ENCODE measurements around the gene ACOT12.
A peak's percentile ranks its signal among the peaks of the same experiment; 100 is the strongest.
"Not testable (repeated sequence)": the region's sequence is repeated elsewhere in the genome, so short reads cannot be mapped to it uniquely, and the experiment has no call there.

The ACOT12 gene

DNA sequence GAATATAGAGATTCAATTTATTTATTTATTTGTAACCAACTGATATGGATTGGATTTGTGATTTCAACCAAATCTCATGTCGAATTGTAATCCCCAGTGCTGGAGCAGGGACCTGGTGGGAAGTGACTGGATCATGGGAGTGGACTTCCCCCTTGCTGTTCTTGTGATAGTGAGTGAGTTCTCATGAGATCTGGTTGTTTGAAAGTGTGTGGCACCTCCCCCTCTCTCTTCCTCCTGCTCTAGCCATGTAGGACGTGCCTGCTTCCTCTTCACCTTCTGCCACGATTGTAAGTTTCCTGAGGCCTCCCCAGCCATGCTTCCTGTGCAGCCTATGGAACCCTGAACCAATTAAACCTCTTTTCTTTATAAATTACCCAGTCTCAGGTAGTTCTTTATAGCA, 55.7 kb downstream of the ACOT12 start:
- not testable (repeated sequence) for DNase-seq (ENCODE audit: low read depth)

DNA sequence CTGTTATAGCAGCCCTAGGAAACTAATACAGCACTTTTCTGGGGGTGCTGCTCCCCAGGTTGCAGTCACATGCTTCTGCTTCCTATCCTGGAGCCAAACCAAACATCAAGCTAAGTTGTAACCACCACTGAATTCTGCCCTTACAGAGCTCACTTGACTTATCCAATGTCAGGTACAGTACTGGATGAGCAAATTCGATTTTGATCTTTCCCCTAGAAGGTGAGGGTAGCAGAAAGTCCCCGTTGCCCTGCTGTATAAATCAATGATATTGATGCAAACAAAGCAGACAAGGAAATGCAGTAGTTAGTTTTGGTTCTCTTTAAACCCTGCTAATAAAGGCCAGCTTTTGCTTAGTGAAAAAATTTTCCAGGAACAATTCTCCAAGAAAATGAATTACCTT, 56.1 kb downstream of the ACOT12 start:
- DNase-seq (ENCODE audit: low read depth): no peak

DNA sequence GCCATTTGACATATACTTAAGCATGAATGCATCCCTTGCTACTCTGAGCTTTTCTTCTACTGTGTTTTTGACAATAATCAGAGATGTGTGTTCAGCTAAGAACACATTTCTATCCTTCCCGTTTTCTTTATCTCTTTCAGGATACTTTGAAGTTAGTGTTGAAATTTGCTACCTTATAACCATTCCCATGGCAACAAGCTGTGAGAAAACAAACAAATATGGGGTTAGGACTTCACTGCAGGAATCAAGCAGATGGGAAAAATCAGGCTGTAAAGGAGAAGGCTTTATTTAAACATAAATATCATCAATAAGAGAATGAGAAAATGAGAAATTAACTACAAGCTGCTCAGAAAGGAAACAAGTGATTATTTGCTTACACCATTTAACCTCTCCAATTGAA, 57.4 kb downstream of the ACOT12 start:
- DNase-seq (ENCODE audit: low read depth): no peak

DNA sequence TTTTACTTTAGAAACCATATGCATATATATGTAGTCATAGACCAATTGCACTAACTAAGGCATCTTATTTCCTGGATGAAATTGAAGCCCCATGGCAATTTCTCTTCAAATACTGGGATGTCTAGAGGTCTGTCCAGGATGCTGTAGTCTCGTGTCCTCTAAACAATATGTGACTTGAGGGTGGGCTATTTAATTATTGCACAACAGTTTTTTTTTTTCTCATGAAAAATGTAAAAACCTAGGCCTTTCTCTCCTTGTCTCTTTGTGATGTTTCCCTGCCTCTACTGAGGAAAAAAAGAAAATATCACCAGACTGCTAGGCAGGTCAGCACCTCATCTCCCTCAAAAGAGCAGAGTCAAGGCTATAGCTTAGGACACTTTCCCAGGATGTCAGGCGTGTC, 58.0 kb downstream of the ACOT12 start:
- DNase-seq (ENCODE audit: low read depth): no peak

DNA sequence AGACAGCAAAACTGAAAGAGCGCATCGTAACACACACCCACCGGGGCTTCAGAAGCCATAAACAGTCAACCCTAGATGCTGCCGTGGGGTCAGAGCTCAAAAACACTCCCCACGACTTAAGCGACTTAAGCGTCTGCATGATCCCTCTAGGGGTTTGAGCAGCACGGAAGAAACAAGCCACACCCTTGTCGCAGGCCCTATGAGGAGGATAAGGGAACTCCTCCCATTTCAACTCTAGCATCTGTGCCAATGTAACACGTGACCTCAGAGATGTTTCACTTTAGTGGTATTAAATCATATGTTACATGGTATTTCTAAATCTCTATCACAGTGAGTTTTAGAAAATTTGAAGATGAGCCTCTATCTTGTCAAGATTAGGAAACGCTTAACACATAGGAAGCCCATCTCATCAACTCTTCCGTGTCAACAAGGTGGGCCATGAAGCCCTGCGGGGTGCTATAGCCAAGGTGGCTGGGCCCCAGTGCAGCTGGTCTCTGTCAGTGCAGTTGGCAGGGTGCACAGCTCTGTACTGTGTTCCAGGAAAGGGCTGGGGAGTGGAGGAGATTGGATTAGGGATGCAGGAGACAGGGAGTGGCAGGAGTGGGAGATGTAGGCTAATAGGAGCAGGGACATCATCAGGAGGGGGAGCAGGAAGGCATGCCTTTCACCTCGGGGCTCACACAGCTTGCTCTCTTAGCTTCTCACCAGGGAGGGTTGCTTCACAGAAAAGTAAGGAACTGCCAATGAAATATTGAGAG, 59.5 kb downstream of the ACOT12 start:
- no peak for DNase-seq (ENCODE audit: low read depth)

DNA sequence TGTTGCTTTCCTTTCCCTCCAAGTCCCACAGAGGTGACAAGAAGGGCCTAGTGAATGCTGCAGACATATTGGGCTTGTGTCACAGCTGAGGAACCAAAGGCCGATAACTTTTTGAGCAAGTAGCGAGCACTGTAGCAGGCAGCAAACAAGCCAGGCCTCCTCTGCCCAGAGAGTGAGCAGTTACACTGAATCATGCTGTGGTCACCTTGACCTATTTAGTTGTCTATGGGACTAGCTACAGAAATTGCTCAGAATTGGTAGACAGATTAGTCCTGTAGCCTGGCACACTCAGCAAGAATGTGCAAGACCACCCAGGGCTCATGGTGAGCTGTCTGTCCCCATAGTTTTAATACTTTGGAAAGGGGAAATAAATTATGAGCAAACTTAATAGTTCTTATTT, 67.4 kb downstream of the ACOT12 start:
- DNase-seq (ENCODE audit: low read depth): no peak

DNA sequence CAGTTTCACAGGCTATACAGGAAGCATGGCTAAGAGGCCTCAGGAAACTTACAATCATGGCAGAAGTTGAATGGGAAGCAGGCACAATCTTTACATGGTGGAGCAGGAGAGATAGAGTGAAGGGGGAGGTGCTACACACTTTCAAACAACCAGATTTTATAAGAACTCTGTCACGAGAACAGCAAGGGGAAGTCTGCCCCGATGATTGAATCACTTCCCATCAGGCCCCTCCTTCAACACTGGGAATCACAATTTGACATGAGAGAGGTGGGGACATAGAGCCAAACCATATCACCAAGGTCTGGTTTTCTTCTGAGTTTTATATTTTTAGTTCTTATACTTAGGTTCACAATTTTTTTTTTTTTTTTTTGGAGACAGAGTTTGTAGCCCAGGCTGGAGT, 76.4 kb downstream of the ACOT12 start:
- DNase-seq (ENCODE audit: low read depth): no peak

DNA sequence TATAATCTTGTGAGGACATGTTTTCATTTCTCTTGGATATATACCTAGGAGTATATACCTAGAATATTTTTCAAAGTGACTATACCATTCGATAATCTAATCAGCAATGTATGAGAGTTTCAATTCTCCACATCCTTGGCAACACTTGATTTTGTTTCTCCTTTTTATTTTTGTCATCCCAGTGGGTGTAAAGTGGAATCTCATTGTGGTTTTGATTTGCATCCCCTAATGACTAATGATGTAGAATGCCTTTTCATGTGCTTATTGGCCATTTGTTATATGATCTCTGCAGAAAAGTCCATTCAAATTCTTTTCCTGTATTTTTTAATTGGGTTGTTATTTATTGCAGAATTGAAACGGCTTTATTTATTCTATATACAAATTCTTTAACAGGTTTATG, 77.4 kb downstream of the ACOT12 start:
- no peak for DNase-seq (ENCODE audit: low read depth)

DNA sequence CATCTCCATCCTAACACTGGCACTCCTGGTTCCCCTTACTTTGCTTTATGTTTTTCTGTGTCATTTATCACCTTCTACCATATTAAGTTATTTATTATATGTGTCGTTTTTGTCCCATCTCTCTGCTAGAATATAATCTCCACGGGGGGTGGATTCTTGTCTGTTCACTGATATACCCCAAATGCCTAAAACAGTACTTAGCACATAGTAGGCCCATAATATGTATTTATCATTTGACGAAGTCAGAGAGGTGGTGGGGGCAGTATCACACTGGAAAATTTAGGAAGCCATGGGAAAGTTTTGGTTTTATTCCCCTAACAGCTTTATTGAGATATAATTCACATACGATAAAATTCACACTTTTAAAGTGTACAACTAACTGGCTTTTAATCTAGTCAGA, 78.1 kb downstream of the ACOT12 start:
- no peak for DNase-seq (ENCODE audit: low read depth)

DNA sequence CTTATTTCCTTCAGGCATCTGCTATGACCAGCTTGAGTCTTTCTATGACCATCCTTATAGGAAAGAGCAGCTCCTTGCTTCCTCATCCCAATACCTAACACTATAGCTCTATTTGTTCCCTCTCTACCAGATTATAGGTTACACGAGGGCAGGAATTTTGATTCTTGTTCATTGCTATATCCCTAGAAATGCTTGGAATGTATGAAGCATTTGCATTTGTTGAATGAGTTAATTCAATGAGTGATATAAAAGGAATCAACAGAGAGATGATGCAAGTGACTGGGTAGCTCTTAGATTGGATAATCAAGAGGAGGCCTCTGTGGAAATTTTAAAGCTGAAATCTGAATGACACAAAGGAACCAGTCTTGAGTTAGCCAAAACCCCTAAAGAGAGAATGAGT, 78.6 kb downstream of the ACOT12 start:
- DNase-seq (ENCODE audit: low read depth): no peak

DNA sequence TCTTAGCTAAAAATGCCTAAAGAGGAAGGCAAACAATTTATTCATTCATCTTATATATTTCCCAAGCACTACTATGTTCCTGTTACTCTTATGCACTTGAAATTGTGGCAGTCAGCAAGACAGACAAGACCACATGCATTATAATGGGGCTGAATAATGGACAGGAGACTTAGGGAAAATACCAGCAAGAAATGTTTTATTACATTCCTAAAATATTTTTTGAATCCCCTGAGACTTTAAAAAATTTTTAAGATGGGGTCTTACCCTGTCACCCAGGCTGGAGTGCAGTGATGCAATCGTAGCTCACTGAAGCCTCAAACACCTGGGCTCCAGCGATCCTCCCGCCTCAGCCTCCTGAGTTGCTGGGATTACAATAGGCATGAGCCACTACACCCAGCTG, 79.4 kb downstream of the ACOT12 start:
- no peak for DNase-seq (ENCODE audit: low read depth)

DNA sequence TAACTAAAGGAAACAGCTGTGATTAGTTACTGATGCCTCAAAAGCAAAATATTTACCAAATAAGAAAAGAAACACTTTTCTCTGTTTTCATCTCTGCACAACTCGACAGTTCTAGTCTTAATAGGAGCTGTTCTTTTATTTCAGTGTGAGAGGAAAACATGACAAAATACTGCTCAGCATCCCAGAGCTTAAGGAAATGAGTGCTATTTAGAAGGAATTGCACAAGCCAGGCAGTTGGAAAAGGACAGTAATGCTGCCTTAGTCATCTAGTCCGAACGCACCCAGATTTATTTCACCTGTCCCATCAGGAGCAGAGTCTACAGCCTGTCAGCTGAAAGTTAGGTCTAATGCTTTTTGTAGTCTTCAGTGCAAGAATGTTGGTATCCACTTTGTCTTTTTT, 80.2 kb downstream of the ACOT12 start:
- no peak for DNase-seq (ENCODE audit: low read depth)

DNA sequence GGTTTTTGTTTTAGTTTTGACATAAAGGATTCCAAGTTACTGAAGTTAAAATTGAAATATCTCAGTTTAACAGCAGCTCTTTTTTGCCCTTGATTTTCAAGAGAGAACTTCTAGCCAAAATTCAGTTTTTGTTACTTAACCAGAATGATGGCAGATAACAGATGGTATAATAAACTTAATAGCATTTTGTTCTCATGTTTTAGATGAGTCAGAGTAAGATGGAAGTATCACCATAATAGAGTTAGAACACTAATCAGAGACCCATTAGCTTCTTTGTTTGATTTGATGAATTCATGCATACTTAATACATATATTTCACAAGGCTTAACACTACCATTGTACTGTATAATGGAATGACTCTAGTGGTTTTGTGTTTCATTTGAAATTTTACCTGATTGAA, 80.7 kb downstream of the ACOT12 start:
- no peak for DNase-seq (ENCODE audit: low read depth)

DNA sequence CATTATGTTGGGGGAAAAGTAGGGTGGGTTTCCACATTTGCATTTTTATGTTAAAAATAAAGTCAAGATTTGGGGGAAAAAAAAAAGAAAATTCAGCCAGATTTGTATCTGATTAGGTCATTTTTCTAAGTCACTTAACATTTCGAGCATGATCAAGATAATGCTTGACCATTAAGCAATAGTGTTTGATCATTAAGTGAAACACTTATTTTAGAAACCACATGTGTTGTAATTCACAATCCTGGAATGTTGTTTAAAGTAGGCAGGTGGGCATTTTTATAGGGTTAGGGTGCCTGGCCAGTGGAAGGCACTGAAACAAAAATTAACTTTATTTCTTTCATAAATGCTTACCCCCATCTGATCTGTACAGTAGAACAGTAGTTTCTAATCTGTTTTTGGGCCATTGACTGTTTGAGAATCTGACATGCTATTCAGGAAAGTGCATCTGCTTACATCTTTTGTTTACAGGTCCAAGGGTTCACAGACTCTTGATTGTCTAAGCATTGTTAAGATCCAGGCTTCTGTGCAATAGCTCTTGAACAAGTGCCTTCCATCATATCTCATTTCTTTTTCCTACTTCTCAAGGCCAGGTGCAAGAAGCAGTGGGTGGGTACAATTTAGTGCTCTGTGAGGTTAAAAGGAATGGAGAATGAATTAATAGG, 83.4 kb downstream of the ACOT12 start:
- no peak for DNase-seq (ENCODE audit: low read depth)

DNA sequence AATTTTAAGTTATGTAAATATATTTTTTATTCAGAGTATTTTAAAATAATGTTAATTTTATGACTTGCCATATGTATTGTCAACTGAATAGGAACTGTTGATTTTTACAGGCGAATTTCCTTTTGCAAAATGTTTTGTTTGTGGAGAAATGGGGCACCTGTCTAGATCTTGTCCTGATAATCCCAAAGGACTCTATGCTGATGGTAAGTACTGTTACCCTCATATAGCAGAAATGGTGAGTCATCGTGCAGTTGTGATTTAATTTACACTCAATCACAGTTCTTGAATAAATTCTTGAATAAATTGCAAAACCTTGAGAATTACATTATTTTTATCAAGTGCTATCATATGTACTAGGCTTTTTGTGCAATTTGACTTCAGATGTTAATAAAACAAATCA, 85.1 kb downstream of the ACOT12 start:
- no peak for DNase-seq (ENCODE audit: low read depth)

DNA sequence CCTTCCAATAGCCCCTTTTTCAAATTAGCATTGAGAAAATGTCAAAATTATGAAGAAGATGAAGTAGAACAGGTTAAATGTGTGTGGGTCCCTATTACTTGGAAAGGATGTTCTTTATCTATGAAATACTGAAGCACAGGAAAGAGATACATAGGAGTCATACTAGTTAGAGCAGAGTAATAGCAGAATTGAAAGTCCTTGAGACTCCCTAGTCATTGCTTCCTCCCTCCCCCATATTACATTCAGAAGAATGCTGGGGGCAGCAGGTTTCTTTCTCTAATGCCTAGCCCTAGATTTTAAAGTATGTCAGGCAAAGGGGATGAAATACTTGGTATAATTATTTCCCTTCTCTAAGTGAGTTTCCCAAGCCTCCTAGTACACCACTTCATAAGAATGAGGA, 88.1 kb downstream of the ACOT12 start:
- DNase-seq (ENCODE audit: low read depth): no peak

DNA sequence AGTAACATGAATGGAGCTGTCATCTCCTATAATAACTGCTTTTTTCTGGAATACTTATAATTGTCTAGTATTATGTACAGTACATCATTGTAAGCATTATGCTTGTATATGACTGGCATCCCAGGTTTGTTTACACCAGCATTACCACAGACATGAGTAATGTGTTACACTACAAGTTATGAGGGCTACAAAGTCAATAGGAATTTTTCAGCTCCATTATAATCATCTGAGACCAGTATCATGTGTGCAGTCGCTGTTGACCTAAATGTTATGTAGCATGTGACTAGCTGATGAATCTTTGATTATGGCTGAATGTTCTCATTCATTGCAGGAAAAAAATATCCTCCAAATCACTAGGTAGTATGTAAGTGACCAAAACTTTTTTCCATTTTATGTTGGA, 90.4 kb downstream of the ACOT12 start:
- DNase-seq (ENCODE audit: low read depth): no peak

DNA sequence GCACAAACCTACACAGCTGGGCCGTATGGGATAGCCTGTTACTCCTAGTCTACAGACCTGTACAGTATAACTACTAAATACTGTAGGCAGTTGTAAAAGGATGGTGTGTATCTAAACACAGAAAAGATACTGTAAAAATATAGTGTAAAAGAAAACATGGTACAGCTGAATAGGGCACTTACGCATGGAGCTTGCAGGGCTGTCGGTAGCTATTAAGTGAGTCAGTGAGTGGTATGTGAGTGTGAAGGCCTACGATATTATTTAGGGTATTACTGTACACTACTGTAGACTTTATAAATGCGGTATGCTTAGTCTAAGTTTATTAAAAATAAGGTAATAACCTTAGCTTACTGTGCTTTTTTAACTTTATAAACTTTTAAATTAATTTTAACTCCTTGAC, 91.3 kb downstream of the ACOT12 start:
- no peak for DNase-seq (ENCODE audit: low read depth)

DNA sequence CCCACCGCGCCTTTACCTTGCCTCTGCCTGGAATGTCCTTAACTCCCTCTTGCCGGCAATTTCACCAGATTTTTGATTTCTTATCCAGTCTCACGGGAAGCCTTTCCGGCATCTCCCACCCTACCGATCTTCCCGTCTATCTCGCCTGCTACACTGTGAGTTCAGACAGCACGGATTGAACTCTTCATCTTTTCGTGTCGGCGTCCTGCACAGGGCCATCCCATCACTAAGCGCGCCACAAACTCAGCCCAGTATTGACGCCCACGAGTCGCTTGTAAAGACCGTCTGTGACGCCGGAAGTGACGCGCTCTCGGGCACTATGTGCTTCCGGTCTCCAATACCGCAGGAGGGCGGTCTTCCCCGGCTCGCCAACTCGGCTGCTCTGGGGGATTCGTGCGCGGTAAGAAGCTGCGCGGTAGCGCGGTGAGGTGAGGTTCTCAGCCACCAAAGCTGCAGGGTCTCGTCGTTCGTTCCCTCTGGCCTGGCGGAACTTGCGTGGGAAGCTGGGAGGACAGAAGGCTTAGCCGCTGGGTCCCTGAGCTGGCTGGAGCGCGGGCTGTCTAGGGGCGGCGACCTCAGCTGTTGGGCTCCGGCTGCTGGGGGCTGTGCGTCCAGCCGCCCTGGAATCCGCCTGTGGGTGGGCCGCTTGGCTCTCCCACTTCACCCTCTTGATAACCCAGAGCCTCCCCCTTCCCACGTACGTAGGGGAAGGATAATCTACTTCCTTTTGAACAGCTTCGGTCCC, 92.5 kb downstream of the ACOT12 start, which contains the start of gene ZCCHC9:
TSS of gene ZCCHC9 (plus strand) at position 317 of the 745 bp plus-strand sequence. CDS start 3,171 bp downstream, outside the sequence.
- DNase-seq (ENCODE audit: low read depth): peak; percentile 84

DNA sequence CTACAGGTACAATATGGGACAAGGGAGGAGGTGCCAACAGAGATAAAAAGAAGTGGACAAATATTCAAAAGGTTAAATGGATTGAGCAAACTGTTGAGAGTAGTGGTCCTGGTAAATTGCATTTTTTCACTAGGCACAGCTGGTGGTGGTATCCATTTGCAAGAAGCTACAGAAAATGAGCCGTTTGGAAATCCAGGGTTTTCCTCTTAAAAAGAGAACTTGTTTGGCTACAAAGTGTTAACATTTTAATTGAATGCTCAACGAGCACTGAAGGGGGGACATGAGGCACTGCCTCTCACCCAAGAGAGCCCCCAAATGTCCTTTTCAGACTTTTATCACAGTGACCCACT, 93.0 kb downstream of the ACOT12 start:
- no peak for DNase-seq (ENCODE audit: low read depth)

DNA sequence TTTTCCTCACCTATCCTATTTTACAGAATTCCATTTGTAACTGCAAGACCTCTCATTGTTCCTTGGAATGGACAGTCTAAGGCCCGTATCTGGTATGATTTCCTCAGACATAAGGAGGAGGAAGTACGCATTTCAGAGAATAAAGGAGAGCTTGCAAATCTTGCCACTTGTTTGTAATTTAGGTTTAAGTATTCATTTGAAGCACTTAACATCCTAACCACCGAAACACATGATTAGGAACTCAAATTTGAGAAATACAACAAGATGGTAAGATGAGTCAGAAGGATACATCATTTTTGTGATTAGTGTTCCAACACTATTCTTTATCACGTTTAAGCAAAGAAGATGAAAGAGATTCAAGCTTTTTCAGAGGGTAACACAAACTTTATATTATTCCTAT, 96.4 kb downstream of the ACOT12 start:
- DNase-seq (ENCODE audit: low read depth): no peak

DNA sequence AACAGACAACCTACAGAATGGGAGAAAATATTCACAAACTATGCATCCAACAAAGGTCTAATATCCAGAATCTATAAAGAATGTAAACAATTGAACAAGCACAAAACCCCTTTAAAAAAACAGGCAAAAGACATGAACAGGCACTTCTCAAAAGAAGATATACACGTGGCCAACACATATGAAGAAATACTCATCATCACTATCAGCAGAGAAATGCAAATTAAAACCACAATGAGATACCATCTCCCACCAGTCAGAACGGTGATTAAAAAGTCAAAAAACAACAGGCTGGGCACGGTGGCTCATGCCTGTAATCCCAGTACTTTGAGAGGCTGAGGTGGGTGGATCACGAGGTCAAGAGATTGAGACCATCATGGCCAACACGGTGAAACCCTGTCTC, 99.9 kb downstream of the ACOT12 start:
- not testable (repeated sequence) for DNase-seq (ENCODE audit: low read depth)

DNA sequence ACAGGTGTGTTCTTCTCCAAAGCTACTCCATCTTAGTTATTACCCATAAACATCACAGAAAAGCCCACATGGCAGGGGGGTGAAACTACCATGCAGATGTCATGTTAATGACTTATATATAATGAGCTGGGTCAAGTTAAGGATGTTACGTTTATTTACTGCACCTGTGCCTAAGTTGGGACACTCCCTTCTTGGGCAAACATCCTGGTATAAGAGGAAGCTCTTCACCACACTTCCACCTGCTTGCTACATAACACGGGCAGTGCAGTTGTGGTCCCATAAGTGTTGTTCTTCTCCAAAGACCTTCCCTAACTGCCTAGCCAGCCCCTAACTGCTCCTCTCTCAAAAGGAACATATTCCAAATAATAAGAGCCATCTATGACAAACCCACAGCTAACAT, 101.8 kb downstream of the ACOT12 start:
- DNase-seq (ENCODE audit: low read depth): no peak

All from stimulated activated CD8-positive, alpha-beta memory T cell treated with anti-CD3 and anti-CD28 coated beads, Interleukin-7, amount 100 ng/mL, for 24 hours (primary cell).